WTC11 (cell line): ENCODE measurements around the gene FAM53A.

Experiments used
- CTCF ChIP-seq: fragments of 200-600 bp; IDR thresholded peaks from 2 replicates; pipeline ENCODE4 v1.8.0; 2022; ENCODE audit warnings: antibody characterized with exemption
- NFYB ChIP-seq: sonication (generic); formaldehyde crosslinking; conservative IDR thresholded peaks from 2 replicates; pipeline ENCODE4 v1.8.0; 2022; ENCODE audit warnings: low read depth, missing genetic modification reagents
- SMAD4 ChIP-seq: sonication (generic); formaldehyde crosslinking; IDR thresholded peaks from 2 replicates; pipeline ENCODE4 v1.8.0; 2022; ENCODE audit warnings: mild to moderate bottlenecking, missing genetic modification reagents
- TF ChIP-seq, protein P1 (sequence below): sonication (generic); formaldehyde crosslinking; IDR thresholded peaks from 2 replicates; pipeline ENCODE4 v1.8.0; 2022; ENCODE audit warnings: mild to moderate bottlenecking, missing genetic modification reagents

- TF ChIP-seq, protein P1, sequence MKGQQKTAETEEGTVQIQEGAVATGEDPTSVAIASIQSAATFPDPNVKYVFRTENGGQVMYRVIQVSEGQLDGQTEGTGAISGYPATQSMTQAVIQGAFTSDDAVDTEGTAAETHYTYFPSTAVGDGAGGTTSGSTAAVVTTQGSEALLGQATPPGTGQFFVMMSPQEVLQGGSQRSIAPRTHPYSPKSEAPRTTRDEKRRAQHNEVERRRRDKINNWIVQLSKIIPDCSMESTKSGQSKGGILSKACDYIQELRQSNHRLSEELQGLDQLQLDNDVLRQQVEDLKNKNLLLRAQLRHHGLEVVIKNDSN, result no peak
- TF ChIP-seq CTCF (no peak), NFYB (CRISPR knock-in tag) (no peak), SMAD4 (CRISPR knock-in tag) (no peak)
These were observed 17.7 kb downstream of the FAM53A start for GRCh38 chr4:1666391-1666790.
